PC-9 (cell line): ENCODE results near the gene IDI2.

Experiments used
- CTCF ChIP-seq: fragments of 200-600 bp; sonication (generic); conservative IDR thresholded peaks from 2 replicates; pipeline ENCODE4 v1.6.1; 2017; ENCODE audit warnings: mixed run types, antibody characterized with exemption, mild to moderate bottlenecking, moderate library complexity
- EZH2 ChIP-seq: fragments of 200-600 bp; sonication (generic); IDR thresholded peaks from 2 replicates; pipeline ENCODE4 v1.8.0; 2017; ENCODE audit warnings: antibody characterized with exemption, low read depth

DNA sequence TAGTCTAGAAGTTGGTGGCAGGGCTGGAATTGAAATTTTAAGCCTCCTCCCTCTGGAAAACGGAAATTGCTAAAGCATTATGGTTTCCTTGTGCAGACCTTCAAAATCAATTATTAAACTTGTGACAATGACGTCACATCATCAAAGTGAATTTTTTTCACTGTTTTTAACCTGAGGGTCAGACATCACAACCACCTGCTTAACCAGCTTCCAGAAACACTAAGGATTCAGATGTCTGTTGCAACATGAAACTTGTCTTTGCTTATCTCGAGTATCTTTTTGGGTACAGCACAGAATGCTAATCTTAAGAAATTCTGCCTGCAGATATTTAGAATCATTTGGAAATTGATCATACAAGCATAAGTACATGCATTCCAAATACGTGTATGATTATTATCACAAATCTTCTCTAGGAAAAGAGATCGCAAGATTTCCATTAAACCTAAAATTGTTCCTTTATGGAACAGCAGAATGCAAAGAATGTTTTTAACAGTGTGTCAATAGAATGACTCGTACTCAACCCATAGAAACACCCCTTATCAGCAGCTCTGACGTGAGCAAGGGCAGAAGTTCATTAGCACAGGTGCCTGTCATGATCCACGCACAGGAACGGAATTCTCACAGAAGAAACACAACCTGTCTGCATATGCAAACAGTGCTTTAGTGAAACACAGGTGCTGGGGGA lies 41.5 kb downstream of the IDI2 start:
- TF ChIP-seq CTCF = no peak
- TF ChIP-seq EZH2 = no peak
